Activated gamma-delta T cell treated with anti-CD3 and anti-CD28 coated beads, Interleukin-2, amount 50 U/mL, for 16 hours (primary cell): Measurements from ENCODE around the gene PRKD3.

ENCODE experiments used
- DNase-seq: peaks from one replicate; pipeline ENCODE4 v3.0.0-alpha.2; 2020; ENCODE audit warnings: low read depth

PRKD3 gene

DNA sequence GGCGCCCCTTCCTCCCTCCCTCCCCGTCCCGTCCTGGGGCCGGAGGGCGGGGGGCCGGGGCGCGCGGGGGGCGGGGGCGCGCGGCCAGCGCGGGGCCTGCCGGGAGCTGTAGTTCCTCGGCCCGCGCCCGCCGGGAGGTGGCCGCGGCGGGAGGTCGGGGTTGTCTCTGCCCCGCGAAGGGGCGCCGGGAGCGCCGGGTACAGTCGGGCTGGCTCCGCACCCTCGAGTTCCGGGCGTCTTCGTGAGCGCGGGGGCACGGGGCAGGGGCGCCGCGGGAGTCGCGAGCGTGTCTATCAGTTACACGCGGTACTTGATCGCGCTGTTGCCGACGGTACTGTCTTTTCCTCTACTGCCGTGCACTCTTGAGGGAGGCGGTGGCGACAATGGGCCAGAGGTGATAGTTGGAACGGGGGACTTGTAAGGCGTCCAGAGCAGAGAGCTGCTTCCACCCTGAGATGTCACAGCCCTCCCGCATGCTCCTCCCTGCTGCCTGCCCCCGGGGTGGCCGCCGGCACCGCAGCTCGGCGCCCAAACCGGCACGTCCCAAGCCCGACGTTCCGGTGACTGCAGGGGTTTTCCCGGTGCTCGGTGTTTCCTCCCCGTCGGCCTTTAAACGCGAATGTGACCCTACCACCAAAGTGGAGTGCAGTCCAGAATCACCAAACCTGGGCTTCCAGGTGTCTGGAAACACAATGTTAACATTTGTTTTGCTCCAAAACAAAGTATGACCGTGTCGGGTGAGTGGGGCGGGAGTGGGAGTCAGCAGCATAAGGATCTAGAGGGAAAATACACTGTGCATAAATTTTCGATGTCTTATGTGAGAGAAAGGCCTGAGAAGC, at the start of gene PRKD3:
Gene PRKD3, minus strand, starts transcription at position 48 of the 839 bp plus-strand sequence. CDS start 8,309 bp downstream, outside the sequence.
- peak; percentile 31 for DNase-seq

DNA sequence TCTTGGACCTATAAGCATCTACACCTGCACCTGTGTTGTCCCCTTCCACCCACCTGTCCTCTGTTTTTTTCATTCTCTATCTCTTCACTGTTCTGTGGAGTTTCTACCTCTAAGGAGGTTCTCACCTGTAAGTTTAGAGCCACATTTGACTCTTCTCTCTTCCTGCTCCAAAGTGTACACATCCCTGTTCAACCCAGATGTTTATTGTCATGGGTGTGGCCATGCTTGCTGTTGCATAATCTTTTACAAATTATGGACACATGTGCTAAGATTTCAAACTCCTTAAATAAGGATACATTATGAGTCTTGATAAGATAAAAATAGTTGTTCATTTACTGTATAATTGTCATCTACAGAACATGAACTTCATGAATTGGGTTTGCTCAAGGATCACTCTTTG, 47.4 kb upstream of the PRKD3 start:
- DNase-seq: no peak

DNA sequence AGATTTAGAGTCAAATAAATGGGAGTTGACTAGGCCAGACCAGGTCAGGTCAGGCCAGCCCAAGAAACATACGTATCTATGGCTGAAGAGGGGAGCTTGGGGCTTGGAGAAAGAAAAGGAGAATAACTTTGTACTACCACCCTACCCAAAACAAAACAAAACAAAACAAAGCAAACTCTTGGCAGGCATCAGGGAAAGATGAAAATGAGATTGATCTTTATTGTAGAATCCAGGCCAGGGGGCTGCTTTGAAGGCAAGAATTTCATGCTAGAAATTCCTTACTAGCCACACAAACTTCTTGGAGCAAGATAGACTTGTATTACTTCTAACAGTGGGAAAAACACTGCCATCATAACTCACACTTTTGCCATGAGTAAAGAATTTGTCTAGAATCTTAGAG, 46.0 kb upstream of the PRKD3 start:
- DNase-seq: no peak

DNA sequence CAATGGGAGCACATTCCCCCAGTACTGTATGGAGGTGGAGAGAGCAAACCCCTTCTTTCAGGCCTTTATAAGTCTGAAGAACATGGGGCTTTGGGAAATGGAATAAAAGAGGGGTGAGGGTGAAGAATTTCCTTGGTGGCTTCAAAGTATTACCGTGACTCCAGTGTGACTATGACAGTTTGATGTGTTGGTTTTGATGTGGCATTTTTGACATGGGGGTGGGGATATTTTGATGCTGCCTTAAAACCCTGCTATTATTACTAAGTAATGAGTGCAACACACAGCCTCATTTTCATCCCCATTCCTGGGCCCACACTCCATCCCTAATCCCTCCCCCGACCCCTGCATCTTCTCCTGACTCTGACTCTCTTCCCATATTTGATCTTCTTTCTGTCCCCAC, 43.4 kb upstream of the PRKD3 start:
- DNase-seq: peak; percentile 13

DNA sequence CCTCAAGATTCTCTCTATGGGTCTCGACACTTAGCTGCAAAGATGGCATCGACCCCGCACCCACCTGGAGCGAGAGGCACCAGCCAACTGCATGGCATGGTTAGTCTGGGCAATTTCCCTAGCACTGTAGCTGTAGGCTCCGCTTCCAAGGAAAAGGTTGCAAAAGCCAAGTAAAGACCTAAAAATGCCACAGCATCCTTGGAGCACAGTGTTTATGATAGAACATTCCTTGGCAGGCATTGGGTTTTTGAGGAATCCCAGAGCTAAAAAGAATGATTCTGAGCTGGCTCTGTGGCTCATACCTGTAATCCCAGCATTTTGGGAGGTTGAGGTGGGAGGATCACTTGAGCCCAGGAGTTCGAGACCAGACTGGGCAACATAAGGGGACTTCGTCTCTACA, 42.7 kb upstream of the PRKD3 start:
- no peak for DNase-seq

DNA sequence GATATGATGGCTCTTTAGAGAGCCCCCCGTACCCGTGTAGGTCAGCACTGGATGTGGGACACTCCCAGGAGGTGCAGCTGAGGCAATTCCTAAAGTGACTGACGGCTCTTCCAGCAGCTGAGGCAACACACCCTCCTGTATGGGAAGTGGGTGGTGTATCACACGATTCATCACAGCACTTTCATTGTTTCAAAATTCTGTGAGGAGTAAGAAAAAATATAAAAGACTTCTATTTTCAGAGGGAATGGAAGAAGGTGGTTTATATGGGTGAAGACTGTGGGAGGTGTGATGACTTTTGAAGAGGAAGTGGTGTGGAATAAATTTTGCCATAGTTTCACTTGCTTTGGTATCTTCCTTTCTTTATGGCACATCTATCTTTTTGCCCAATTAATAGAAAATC, 42.1 kb upstream of the PRKD3 start:
- no peak for DNase-seq

DNA sequence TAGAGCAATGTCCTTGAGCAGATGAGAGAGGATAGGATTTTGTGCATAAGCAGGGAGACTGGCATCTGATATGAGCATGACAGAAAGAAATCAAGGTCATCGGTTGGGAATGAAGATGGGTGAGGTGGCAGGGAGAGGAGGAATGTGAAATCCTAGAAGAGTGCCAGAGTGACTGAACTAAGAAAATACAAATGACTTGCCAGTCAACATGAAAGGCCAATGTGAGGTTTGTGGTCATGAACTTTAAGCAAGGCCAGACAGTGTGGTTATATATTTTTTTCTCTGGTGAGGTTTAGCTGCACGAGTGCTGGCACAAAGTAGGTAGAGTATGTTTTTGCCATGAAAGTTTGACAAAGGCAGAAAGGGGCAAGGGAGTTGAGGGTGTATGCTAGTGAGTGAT, 41.0 kb upstream of the PRKD3 start:
- no peak for DNase-seq

DNA sequence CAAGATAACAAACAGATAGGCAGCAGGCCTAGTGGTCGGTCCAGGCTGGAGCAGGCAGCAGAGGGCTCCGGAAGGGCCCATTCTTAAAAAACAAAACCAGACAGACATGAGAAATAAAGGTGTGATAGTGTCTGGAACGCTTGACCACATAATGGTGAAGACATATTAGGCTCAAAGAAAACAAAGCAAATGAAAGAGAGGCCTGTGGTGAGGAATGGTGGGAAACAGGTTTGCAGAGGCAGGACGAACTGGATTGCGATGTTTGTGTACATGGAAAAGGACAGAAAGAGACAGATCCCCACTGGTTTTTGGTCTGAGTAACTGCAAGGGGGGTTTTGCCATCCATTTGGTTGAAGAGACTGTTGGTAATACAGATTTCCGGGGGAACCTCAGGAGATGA, 39.7 kb upstream of the PRKD3 start:
- DNase-seq: no peak

DNA sequence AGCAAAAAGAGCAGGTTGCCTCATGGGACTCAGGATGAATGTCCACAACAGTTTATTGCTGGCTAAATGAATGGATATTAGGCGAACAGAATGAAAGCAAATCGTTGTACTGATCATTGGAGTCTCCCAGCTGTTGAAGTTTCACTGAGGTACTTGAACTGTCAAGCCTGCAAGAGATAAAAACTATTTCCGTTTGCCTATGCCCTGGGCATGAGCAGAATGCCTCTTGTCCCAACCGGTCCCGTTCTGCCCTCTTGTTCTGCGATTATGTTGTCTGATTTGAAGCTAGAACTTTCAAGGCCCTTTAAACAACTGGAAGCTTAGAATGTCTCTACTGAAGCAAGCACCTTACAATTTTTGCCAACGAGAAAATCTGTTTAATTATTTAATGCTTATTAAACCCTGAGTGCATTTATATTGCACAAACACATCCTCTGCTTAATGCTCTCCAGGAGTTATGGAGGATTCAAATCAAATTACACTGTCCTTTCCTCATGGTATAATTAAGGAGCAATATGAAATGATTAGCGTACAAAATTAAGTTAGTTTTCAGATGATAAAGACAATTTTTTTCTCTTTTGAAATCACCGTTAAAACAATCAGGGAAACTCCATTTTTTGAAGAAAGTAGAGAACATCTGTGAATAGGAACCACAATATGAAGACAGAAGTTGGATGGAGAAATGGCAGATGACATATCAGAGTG, 37.5 kb upstream of the PRKD3 start:
- no peak for DNase-seq

DNA sequence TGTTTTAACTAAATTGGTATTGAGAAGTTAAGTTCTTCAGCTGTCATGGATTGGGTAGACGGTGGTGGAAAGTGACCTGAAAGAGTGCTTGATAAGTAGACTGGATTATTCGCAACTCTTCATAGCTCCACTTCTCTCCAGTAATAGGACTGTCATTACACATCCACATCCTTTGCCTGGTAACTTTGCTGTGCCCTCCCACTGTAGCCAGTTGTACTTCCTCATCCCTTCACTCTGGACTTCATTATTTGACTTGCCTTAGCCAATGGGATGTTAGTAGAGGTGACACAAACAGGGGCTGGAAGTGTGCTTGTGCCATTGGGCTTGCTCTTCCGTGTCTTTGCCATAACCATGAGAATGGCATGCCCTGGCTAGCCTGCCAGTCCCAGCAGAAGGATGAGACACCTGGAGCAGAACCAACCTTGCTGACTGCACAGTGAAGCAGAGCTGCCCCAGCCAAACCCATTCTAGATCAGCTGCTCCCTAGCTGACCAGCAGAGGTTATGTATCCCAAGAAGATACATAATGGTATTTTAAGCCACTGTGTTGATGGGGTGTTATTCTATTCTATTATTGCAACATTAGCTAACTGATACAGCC, 36.7 kb upstream of the PRKD3 start:
- DNase-seq: no peak

DNA sequence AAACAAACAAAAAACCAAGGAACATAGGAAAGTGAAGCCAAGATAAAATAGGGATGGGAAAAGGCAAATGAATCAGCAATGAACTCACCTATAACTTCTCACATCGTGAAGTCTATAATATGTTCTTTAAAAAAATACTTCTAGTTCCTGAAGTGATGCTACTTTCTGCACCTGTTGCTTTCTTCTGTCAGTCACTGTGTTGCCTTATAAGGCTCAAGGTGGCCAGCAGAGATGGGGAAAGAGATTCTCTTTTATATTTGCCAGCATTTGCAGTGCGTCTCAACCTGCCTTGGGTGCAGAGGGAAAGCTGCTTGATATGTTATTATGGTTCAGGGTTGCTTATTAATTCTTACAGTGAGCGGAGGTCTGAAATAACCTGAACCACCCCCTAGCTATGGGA, 33.8 kb upstream of the PRKD3 start:
- DNase-seq: no peak

DNA sequence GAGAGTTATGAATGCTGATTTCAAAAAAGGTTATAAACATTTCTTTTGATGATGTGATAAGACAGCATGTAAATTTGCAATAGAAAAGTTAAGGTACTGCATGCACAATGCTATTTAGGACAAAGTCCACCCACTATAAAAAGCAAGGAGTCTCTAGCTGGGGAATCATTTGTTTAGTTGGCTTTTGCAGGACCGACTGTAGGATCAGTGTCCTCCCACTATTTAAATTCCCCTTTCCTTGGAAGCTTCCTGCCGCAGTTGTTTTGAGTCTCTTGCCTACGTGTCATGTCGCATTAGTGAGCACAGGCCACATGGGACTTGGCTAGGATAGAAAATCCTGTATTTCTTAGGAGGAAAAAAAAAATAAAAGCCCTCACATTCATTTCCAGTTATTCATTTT, 32.9 kb upstream of the PRKD3 start:
- no peak for DNase-seq

DNA sequence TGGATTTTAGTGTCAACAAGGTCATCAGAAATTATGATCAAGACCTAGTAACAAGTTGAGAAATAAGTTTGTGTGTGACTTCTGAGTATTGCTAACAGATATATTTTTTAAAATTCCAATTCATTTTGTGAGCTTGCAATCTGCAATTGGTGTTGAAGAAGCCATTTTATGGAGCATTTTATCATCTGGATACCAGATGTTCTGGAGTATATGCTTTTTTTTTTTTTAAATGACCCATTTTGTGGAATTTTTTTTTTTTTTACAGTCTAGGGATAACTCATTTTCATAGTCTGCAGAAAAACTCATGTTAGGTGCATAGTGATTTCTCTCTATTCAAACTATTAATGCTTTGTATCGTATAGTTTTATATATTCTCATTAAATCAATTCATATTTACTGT, 32.4 kb upstream of the PRKD3 start:
- no peak for DNase-seq

DNA sequence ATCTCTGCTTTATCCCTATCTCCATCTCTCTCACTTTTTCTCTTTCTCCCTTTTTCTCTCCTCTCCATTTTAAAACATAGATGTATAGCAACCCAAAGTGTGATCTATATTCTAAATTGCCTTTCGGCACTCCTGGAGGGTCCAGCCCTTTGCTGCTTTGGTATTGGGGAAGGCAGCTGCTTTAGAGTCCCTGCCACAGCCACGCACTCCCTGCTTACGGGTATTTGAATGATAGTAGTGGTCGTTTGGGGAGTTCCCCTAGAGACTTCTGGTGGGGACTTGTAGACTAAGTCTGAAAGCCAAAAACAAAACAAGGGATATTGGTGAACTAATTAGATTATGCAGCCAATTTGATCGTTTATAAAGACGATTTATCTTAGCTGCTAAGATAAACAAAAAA, 31.7 kb upstream of the PRKD3 start:
- DNase-seq: no peak

DNA sequence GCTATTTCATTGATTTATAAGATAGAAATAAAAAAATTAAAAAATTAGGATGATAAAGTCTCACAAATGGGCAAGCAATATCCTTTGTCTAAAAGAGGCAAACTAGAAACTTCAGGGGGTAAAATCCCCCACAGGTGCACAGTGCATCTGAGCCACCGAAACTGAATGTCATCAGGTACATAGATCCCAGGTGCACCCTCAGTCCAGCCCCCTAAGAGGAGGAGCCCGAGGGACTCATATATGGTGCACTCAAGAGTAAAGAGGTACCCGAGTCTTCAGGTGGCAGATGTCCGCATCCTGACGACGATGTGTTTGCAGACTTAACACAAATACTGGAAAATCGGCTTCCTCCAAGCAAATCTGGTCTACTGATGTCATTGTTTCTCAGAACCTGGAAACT, 31.1 kb upstream of the PRKD3 start:
- DNase-seq: no peak

DNA sequence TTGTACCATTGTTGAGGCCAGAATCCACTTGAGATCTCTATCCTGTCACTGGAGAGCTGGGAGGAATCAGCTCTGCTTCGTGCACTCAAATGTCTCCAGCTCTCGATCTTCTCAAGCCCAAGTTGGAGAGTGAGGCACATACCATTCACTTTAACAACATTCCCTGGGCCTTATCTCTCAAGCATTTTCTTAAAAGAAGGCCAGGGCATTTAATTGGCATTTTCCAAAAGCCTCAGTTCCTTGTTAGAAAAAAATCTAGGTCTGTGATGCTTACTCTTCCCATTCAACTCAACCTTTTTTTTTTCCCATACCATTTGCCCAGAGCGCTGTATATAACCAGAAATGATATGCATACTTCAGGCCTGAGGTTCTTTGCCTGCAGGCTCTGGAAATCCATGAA, 29.9 kb upstream of the PRKD3 start:
- DNase-seq: no peak

DNA sequence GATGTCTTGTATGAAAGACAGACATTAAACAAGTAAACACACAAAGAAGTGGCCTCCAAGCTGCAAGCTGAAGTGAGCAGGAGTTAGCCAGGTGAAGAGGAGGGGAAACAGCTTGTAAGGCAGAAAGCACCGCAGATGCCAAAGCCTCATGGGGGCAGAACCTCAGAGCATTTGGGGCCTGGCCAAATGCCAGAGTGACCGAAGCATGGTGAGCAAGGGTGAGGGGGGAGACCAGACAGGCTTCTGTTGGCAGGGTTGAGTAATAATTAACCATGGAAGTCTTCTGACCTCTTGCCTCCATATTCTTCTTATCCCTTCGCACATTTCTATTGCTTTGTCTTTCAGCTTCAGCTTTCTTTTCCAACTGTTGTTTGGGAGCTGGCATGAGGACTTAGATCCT, 25.4 kb upstream of the PRKD3 start:
- no peak for DNase-seq

DNA sequence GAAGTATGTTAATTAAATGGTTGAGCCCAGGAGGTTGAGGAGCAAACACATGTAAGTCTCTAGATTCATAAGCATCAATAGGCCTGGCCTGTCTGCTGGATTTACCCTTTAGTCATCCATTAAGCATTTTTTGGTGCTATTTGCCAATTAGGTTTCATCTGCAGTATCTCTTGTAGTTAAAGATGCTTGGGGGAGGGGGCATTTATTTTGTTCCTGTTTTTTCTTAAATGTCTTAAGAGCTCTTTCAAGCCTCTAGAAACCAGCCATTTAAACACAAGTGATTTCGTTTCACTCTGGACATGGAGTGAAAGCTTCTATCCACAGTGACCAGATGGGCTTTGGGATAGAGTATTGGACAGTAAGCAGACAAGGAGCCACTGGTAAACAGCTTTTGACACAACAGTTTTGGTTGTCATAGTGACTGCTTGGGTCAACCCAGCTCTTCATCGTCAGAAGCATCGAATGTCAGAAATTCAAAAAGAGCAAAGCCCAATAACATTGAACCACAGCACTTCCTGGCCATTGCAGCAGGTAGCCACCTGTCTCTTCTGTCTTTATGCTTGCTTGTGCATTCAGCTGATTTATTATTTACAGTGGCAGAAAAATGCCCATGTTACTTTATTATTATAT, 24.7 kb upstream of the PRKD3 start:
- DNase-seq: no peak

DNA sequence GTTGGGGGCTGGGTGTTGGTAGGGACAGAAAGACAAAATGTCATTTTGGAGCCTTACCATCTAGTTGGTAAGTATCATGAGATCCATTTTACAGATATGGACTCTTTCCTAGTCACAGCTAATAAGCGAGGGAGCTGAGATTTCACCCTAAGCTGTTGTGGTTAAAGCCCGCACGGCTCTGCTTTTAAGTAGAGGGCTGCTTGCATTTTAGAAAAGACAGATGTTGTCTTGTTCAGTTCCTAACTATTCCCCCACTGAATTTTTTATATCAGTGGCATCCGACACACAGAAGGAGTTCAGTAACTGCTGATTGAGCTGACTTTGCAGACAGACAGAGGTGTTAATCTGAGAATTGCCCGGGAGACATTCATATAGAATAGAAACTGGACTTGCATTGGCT, 23.5 kb upstream of the PRKD3 start:
- no peak for DNase-seq

DNA sequence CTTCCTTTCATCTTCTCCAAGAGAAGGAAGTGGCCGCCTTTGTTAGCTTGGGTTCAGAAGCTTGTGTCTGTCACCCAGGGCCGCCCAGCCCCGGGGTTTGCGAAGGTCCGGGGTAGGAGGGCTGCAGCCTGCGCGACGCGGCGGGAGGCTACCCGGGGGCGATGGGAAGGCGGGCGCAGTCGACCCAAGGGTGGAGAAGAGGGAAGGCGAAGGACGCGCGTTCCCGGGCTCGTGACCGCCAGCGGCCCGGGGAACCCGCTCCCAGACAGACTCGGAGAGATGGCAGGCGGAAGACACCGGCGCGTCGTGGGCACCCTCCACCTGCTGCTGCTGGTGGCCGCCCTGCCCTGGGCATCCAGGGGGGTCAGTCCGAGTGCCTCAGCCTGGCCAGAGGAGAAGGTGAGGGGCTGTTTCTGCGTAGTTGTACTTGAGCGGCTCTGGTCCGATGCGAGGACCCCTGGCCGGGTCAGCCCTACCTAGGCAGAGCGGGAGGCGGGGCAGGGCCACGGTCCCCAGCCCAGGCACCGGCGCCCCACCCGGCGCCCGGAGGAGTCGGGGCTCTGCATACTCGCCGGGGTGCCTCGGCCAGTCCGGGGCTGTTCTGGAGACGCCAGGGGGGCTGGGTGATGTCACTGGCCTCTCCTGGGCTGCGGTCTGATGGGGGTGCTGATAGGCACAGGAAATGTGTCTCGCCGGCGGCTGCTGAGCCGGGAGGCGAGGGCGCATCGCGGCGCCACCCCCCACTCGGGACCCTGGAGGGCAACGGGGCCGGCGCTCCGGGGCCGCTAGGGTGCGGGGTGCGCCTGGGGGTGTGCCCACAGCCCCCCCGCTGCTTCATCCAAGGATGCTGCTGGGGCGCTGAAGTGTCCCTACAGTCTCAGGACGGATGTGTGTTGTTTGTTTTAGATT, 20.1 kb upstream of the PRKD3 start, which contains the start of gene QPCT:
Gene QPCT, plus strand, starts transcription at position 178 of the 909 bp plus-strand sequence. Its CDS starts 102 bp downstream, at position 280.
- peak; percentile 57 for DNase-seq
